OCI-LY7 (cell line): ENCODE measurements around the gene COL25A1.

Experiments used
- EZH2phosphoT487 ChIP-seq: fragments of 200-600 bp; sonication (generic); IDR thresholded peaks from 2 replicates; pipeline ENCODE4 v1.6.1; 2018; ENCODE audit warnings: low read depth, borderline replicate concordance, mild to moderate bottlenecking, mixed run types, antibody characterized with exemption, low read length, moderate library complexity, mixed read lengths
- TF ChIP-seq, protein P1 (sequence below): fragments of 200-600 bp; sonication (generic); conservative IDR thresholded peaks from 2 replicates; pipeline ENCODE4 v1.5.1; 2014; ENCODE audit warnings: mild to moderate bottlenecking, antibody characterized with exemption, low read length, moderate library complexity, mixed read lengths

DNA sequence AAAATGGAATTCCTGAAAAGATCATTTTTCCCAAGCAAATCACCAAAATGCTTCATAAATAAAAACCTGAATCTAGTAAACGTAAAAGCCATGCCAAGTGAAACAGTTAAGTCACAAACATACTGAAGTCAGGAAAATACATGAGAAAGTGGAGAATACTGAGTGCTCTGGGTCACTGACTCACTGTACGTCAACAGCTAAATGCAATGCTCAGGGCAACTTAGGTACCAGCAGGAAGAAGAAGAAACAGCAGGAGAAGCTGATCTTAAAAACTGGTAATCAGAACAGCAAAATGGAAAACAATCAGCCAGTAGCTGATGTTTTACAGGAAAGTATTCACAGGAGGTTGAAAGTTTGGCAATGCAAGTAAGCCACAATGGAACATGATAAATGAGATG lies 287.0 kb downstream of the COL25A1 start:
- TF ChIP-seq, protein P1, sequence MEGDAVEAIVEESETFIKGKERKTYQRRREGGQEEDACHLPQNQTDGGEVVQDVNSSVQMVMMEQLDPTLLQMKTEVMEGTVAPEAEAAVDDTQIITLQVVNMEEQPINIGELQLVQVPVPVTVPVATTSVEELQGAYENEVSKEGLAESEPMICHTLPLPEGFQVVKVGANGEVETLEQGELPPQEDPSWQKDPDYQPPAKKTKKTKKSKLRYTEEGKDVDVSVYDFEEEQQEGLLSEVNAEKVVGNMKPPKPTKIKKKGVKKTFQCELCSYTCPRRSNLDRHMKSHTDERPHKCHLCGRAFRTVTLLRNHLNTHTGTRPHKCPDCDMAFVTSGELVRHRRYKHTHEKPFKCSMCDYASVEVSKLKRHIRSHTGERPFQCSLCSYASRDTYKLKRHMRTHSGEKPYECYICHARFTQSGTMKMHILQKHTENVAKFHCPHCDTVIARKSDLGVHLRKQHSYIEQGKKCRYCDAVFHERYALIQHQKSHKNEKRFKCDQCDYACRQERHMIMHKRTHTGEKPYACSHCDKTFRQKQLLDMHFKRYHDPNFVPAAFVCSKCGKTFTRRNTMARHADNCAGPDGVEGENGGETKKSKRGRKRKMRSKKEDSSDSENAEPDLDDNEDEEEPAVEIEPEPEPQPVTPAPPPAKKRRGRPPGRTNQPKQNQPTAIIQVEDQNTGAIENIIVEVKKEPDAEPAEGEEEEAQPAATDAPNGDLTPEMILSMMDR: no peak
- no peak for TF ChIP-seq EZH2phosphoT487
